HG02938 (cell line): ENCODE measurements around the gene NIP7.
"Not testable (repeated sequence)": the region's sequence is repeated elsewhere in the genome, so short reads cannot be mapped to it uniquely, and the experiment has no call there.

ENCODE experiments used
- ATAC-seq: cut with Tn5 transposase; IDR thresholded peaks from one replicate; pipeline ENCODE4 v1.9.1; 2021; ENCODE audit warnings: mild to moderate bottlenecking, moderate library complexity; ENCODE audit not compliant: unreplicated experiment

NIP7 gene

GRCh38 chr16:69339289-69340094 lies at the start of gene NIP7, which contains the start of gene COG8:
NIP7 (plus strand) TSS chr16:69339772; CDS start chr16:69339830, 58 bp downstream.
COG8 (minus strand) TSS chr16:69339564; CDS start chr16:69339552, 12 bp downstream.
- peak; percentile 90 for ATAC-seq

GRCh38 chr16:69291657-69292056 lies 47.9 kb upstream of the NIP7 start:
- not testable (repeated sequence) for ATAC-seq

- no peak for ATAC-seq
Observed at GRCh38 chr16:69293401-69293800, 46.2 kb upstream of the NIP7 start.

GRCh38 chr16:69294051-69294450 lies 45.5 kb upstream of the NIP7 start:
- ATAC-seq: no peak

- ATAC-seq: not testable (repeated sequence)
Observed at GRCh38 chr16:69296771-69297170, 42.8 kb upstream of the NIP7 start.

GRCh38 chr16:69298261-69298660 lies 41.3 kb upstream of the NIP7 start:
- no peak for ATAC-seq

- ATAC-seq: no peak
Observed at GRCh38 chr16:69301187-69301586, 38.4 kb upstream of the NIP7 start.

- ATAC-seq: no peak
Observed at GRCh38 chr16:69301861-69302260, 37.7 kb upstream of the NIP7 start.

GRCh38 chr16:69302301-69302700 lies 37.3 kb upstream of the NIP7 start:
- no peak for ATAC-seq

- no peak for ATAC-seq
Observed at GRCh38 chr16:69306031-69306430, 33.5 kb upstream of the NIP7 start.

- no peak for ATAC-seq
Observed at GRCh38 chr16:69307091-69307490, 32.5 kb upstream of the NIP7 start.

- no peak for ATAC-seq
Observed at GRCh38 chr16:69307856-69308255, 31.7 kb upstream of the NIP7 start.

GRCh38 chr16:69309316-69309715 lies 30.3 kb upstream of the NIP7 start:
- ATAC-seq: no peak

- ATAC-seq: peak; percentile 84
Observed at GRCh38 chr16:69310653-69311532, 28.7 kb upstream of the NIP7 start, which contains the start of gene VPS4A. VPS4A (plus strand) TSS chr16:69311350; CDS start chr16:69311512, 162 bp downstream.

- peak; percentile 42 for ATAC-seq
Observed at GRCh38 chr16:69311533-69312387, 27.8 kb upstream of the NIP7 start.

GRCh38 chr16:69313469-69313868 lies 26.1 kb upstream of the NIP7 start:
- no peak for ATAC-seq

- no peak for ATAC-seq
Observed at GRCh38 chr16:69314534-69314933, 25.0 kb upstream of the NIP7 start.

GRCh38 chr16:69315486-69316311 lies 23.9 kb upstream of the NIP7 start:
- no peak for ATAC-seq

GRCh38 chr16:69316595-69317034 lies 23.0 kb upstream of the NIP7 start:
- no peak for ATAC-seq
